ENCODE data around the gene FADS2.

DNA sequence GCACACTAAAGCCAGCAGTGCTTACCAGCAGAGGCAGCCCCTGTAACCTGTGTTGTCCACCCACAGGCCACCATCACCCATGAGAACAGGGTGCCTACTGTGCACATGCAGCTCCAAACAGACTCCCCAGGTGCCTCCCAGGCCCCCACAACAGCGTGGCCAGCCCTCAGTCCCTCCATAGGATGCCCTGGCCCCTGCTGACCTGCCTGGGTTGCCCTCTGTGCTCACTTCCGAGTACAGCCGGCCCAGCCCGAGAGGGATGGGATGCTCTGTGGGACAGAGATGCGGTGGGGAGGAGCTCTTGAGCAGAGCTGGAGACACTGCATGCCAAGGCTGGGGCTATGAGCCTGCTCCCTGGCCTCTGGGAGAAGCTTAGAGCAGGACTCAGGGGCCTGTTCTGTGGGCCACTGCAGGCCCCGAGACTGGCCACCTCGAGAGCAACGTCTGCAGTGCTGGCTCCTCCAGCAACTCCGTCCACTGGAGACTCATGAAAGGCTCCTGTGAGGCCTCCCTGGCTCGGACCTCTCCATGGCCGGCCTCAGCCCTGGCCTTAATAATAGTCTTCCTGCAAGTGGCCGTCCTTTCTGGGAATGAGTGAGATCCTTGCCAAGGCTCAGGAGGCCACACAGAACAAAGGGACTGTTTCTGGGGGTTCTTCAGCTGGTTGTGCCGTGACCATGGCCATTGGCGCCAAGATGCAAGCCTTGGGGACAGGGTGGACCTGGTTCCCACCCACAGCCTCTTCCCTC lies 27.0 kb downstream of the FADS2 start:
- TF ChIP-seq, protein P1, sequence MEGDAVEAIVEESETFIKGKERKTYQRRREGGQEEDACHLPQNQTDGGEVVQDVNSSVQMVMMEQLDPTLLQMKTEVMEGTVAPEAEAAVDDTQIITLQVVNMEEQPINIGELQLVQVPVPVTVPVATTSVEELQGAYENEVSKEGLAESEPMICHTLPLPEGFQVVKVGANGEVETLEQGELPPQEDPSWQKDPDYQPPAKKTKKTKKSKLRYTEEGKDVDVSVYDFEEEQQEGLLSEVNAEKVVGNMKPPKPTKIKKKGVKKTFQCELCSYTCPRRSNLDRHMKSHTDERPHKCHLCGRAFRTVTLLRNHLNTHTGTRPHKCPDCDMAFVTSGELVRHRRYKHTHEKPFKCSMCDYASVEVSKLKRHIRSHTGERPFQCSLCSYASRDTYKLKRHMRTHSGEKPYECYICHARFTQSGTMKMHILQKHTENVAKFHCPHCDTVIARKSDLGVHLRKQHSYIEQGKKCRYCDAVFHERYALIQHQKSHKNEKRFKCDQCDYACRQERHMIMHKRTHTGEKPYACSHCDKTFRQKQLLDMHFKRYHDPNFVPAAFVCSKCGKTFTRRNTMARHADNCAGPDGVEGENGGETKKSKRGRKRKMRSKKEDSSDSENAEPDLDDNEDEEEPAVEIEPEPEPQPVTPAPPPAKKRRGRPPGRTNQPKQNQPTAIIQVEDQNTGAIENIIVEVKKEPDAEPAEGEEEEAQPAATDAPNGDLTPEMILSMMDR (IDR thresholded peaks at IDR 0.05), result no peak
- TF ChIP-seq POLR2A (IDR thresholded peaks at IDR 0.05), result no peak
- TF ChIP-seq POLR2AphosphoS5 (IDR thresholded peaks at IDR 0.05), result no peak
